ENCODE measurements around the gene RBM47. TPM values are rescaled to one million over a fixed set of nuclear protein-coding genes. Genes with fewer than 3 reads are reported as not detected.

RBM47 gene
- total and polyA plus RNA-seq, 2 of the 4 experiments (the other 2 are of a cell fraction): 0.44 to 1.1 TPM

DNA sequence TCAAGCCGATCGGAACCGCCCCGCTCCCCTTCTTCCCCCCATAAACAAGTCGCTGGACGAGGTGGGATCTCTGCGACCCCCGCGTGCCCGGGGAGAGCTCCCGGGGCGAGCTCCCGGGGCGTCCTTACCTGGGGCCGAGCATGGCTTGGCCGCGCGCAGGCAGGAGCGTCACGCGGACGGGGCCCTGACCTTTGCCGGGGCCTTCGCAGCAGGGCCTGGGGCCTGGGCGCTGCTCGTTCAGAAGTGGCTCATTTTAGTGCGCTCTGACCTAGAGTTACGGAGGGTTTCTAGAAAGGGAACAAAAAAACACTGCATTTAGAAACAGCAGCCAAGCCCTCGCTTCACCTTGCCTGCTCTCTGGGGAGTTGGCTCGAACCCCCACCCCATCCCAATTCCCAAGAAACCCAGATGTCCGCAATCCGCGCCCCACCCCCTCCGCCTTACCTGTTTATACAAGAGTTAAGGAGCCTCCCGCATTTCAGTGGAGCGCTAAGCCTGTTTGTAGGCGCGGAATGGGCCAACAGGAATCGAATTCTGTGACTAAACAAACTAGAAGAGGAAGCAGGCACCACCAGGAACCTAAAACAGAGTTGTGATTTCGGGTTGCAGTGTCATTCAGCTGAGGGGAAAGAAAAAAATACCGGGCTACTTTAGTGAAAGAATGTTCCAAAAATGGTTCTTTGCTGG is 814 bp upstream of the RBM47 start:
- H2BK5ac ChIP-seq (ENCODE audit: low read depth, low read length, poor library complexity, severe bottlenecking): no peak overlapping the region
- H3K18ac ChIP-seq (ENCODE audit: low read depth, low read length): no peak overlapping the region
- no peak overlapping the region for H3K4ac ChIP-seq (ENCODE audit: low read depth, low read length)
- H2BK120ac ChIP-seq (ENCODE audit: low read depth, low read length): no peak overlapping the region
- H3K4me1 ChIP-seq (ENCODE audit: control insufficient read depth, insufficient read depth, low read length): peaks cover 5% of the 10 kb centered on the region
- H2AK5ac ChIP-seq (ENCODE audit: low read depth, low read length): no peak overlapping the region
- H3K36me3 ChIP-seq (ENCODE audit: control insufficient read depth, insufficient read depth, low read length): no peaks in the 10 kb centered on the region
- ChIA-PET CTCF (no interaction called here), POLR2A (ENCODE audit: unreplicated experiment) (no interaction called here)
- no peaks in the 10 kb centered on the region for H3K9me1 ChIP-seq (ENCODE audit: insufficient read depth, low read length)
- WGBS, 2 experiments (ENCODE audit: extremely low coverage in 2 of 2, insufficient read length in 1 of 2): 51% methylated on average over 27 of the region's 41 CpGs; no CpG with 5 or more reads in 1 of the 2 experiments
- ATAC-seq (ENCODE audit: low read depth): no peak
- BruUV-seq (replicated peaks): no TSS peak
- H3K9me3 ChIP-seq (ENCODE audit: control insufficient read depth, insufficient read depth, low read length): no peaks in the 10 kb centered on the region
- no peak for TF ChIP-seq RCOR1 (IDR thresholded peaks at IDR 0.05; ENCODE audit: insufficient replicate concordance, low read length)
- no peak for TF ChIP-seq RFX5 (IDR thresholded peaks at IDR 0.05; ENCODE audit: low read depth, low read length)
- TF ChIP-seq MXI1 (IDR thresholded peaks at IDR 0.05; ENCODE audit: borderline replicate concordance, low read depth, low read length): no peak
- no peak for TF ChIP-seq ELK1 (IDR thresholded peaks at IDR 0.05; ENCODE audit: borderline replicate concordance, low read depth, low read length)
- TF ChIP-seq CEBPB (IDR thresholded peaks at IDR 0.05; ENCODE audit: low read depth, low read length): no peak
- no peak for TF ChIP-seq SMC3 (IDR thresholded peaks at IDR 0.05; ENCODE audit: low read depth, low read length)
- TF ChIP-seq NFE2L2 (IDR thresholded peaks at IDR 0.05; ENCODE audit: low read depth, low read length): no peak
- TF ChIP-seq FOS (IDR thresholded peaks at IDR 0.05; ENCODE audit: low read depth, low read length): no peak
- no peak for TF ChIP-seq USF2 (IDR thresholded peaks at IDR 0.05; ENCODE audit: low read depth, low read length)
- TF ChIP-seq MAFK (IDR thresholded peaks at IDR 0.05; ENCODE audit: low read depth, low read length): no peak
- TF ChIP-seq CHD1 (IDR thresholded peaks at IDR 0.05; ENCODE audit: low read depth, low read length): no peak
- no peak for TF ChIP-seq CTCF (conservative IDR thresholded peaks at IDR 0.05; ENCODE audit: low read depth, low read length)
- TF ChIP-seq MAZ (IDR thresholded peaks at IDR 0.05; ENCODE audit: borderline replicate concordance, low read depth, low read length): no peak
- no peak for TF ChIP-seq RAD21 (IDR thresholded peaks at IDR 0.05; ENCODE audit: low read length)
- no peak for TF ChIP-seq POLR2A (IDR thresholded peaks at IDR 0.05; ENCODE audit: low read depth, low read length)
- intact Hi-C loops (cut with micrococcal nuclease): no loop called here
- in situ Hi-C loops (cut with MboI; ENCODE audit: low sequenced_read_pairs): no loop called here
- no peak overlapping the region for H2BK15ac ChIP-seq (ENCODE audit: low read depth, low read length)
- H3K27me3 ChIP-seq (ENCODE audit: control insufficient read depth, insufficient read depth, low read length): no peaks in the 10 kb centered on the region; the same call in none of the 2 replicates
- DNase-seq: no peak
- H4K5ac ChIP-seq (ENCODE audit: low read depth, low read length): no peak overlapping the region
- H3K4me2 ChIP-seq (ENCODE audit: low read depth, low read length): no peak overlapping the region
- no peak overlapping the region for H3K14ac ChIP-seq (replicated peaks; ENCODE audit: low read depth, low read length)
- no peak overlapping the region for H3K27ac ChIP-seq (ENCODE audit: insufficient read depth, low read length)
- no peak overlapping the region for H3K4me3 ChIP-seq (ENCODE audit: insufficient read depth, low read depth, low read length)
- no peak overlapping the region for H3K9ac ChIP-seq (ENCODE audit: low read depth, low read length)
- no peaks in the 10 kb centered on the region for H4K20me1 ChIP-seq (ENCODE audit: insufficient read depth, low read length)
- no peak overlapping the region for H2AK9ac ChIP-seq (replicated peaks; ENCODE audit: low read depth, low read length, poor library complexity)
- no peak overlapping the region for H3K56ac ChIP-seq (ENCODE audit: extremely low read depth, insufficient read depth, low read length)
- H4K8ac ChIP-seq (ENCODE audit: low read depth in 2 of 2, low read length in 2 of 2): no peak overlapping the region; a peak in 1 of 4 replicates
- H2AFZ ChIP-seq (replicated peaks; ENCODE audit: low read length, poor library complexity): peak overlapping the region; percentile 89
- no peak overlapping the region for H4K91ac ChIP-seq (ENCODE audit: insufficient read depth, low read depth, low read length)
- H2BK20ac ChIP-seq (ENCODE audit: low read depth, low read length): no peak overlapping the region
- H3K79me1 ChIP-seq (ENCODE audit: low read depth in 1 of 2, low read length in 2 of 2): no peaks in the 10 kb centered on the region
- dilution Hi-C loops (cut with HindIII; ENCODE audit: low sequenced_read_pairs, unreplicated experiment): no loop called here
- no peak overlapping the region for H3K23ac ChIP-seq (ENCODE audit: low read depth, low read length)
